Activated CD8-positive, alpha-beta T cell treated with anti-CD3 and anti-CD28 coated beads for 36 hours (primary cell): ENCODE results near the gene EIF4G3. TPM values are rescaled to one million over a fixed set of nuclear protein-coding genes. Genes with fewer than 3 reads are reported as not detected.

Experiments
- ATAC-seq: fragments of 200-7000 bp; cut with Tn5 transposase; one replicate; pipeline ENCODE4 v1.10.0; 2021; ENCODE audit warnings: mild to moderate bottlenecking, moderate library complexity
- CTCF ChIA-PET: fragments of 350-600 bp; sonication (Branson Sonifier 250); formaldehyde crosslinking; loops from one replicate; lab custom pipeline; 2021; ENCODE audit warnings: antibody characterized with exemption; lab: Charles Lee
- POLR2A ChIA-PET: fragments of 350-600 bp; sonication (Branson Sonifier 250); formaldehyde crosslinking; loops from one replicate; lab custom pipeline; 2021; ENCODE audit warnings: antibody characterized with exemption; lab: Charles Lee
- DNase-seq: peaks from one replicate; pipeline ENCODE4 v3.0.0-alpha.2; 2020
- H3K27ac Mint-ChIP-seq: one replicate; pipeline ENCODE4 v1.8.0; 2021; ENCODE audit warnings: mild to moderate bottlenecking, mixed read lengths
- H3K27me3 Mint-ChIP-seq: one replicate; pipeline ENCODE4 v1.8.0; 2021; ENCODE audit warnings: mixed read lengths
- H3K36me3 Mint-ChIP-seq: one replicate; pipeline ENCODE4 v1.8.0; 2021; ENCODE audit warnings: low read depth, mixed read lengths
- H3K4me1 Mint-ChIP-seq: one replicate; pipeline ENCODE4 v1.8.0; 2021; ENCODE audit warnings: low read depth, mixed read lengths
- H3K4me3 Mint-ChIP-seq: one replicate; pipeline ENCODE4 v1.8.0; 2021; ENCODE audit warnings: mild to moderate bottlenecking, moderate library complexity, mixed read lengths
- H3K9me3 Mint-ChIP-seq: one replicate; pipeline ENCODE4 v1.8.0; 2021; ENCODE audit warnings: mixed read lengths
- CTCF ChIP-seq: fragments of 200-600 bp; IDR thresholded peaks from one replicate; pipeline ENCODE4 v1.8.0; 2022; ENCODE audit warnings: antibody characterized with exemption, mild to moderate bottlenecking
- intact Hi-C: fragments of 100-400 bp; cut with micrococcal nuclease; formaldehyde crosslinking; loops from one replicate; pipeline ENCODE4 v1.10.0; 2022
- total RNA-seq, 2 experiments: library from RNA; stranded (reverse); gene quantifications; one replicate each; pipeline ENCODE4 v1.2.3, GENCODE V29; 2021

Gene EIF4G3
- total RNA-seq, 2 experiments from 2014 or later, result 48.2 to 48.4 TPM

- CTCF ChIA-PET, result interaction anchor here (0.7 to 1.7 kb wide), 2 partner anchors 11 to 123 kb away, joined by 3 to 6 read pairs; no protein-coding TSS in a partner anchor
Measured at GRCh38 chr1:21072721-21073120, 104.0 kb downstream of the EIF4G3 start.

DNA sequence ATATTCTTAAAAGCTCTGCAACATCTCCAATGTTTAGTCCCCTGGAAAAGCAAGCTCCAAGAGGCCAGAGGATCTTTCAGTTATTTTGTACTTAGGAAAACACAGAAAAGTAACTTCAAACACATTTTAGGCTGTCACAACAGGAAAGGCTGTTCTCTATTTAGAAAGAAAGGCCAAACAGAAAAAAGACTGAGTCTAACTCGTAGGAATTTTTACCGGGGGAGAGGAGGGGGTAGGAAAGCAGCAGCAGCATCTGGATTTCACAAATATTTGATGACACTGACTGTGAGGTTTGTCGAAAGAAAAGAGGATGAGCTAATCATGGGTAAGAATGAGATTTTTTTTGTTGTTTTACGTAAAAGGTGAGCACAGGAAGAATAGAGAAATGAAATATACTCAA, 107.1 kb downstream of the EIF4G3 start:
- Mint-ChIP-seq H3K9me3 (no peaks in the 10 kb centered on the region), H3K27ac (no peak overlapping the region), H3K4me1 (no peaks in the 10 kb centered on the region), H3K36me3 (peaks cover 2% of the 10 kb centered on the region), H3K4me3 (no peak overlapping the region), H3K27me3 (no peaks in the 10 kb centered on the region)
- no peak for DNase-seq
- intact Hi-C loops, result no loop called here
- CTCF ChIA-PET, result no interaction called here
- no peak for TF ChIP-seq CTCF
- POLR2A ChIA-PET, result interaction anchor here (0.9 kb wide), 1 partner anchor 43 kb away, joined by 3 read pairs; no protein-coding TSS in a partner anchor
- ATAC-seq, result no peak

More at GRCh38 chr1:21072721-21073120, 104.0 kb downstream of the EIF4G3 start:
- Mint-ChIP-seq H3K27me3 (no peaks in the 10 kb centered on the region), H3K27ac (no peak overlapping the region), H3K9me3 (no peaks in the 10 kb centered on the region), H3K36me3 (peaks cover 4% of the 10 kb centered on the region), H3K4me3 (no peak overlapping the region), H3K4me1 (no peaks in the 10 kb centered on the region)
- DNase-seq, result no peak
- ATAC-seq, result no peak
- no peak for TF ChIP-seq CTCF
- intact Hi-C loops, result no loop called here
- POLR2A ChIA-PET, result no interaction called here

DNA sequence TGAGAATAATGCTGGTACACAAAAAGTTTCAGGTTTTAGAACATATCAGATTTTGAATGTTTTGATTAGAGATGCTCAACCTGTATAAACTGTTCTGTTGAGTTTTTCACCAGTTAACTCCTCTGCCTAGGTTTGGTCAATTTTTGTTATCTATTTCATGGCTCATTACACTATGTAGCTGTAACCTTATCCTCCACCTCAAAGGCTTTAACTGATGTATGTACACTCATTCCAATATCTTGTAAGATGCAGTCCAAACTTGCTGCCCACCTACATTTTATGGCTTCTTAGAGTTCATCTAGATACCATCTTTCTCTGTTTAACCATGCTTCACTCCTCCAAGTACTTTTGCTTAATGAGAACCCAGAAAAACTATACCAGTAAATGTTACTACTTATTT, 107.8 kb downstream of the EIF4G3 start:
- ChIA-PET CTCF (no interaction called here), POLR2A (no interaction called here)
- DNase-seq (no peak), ATAC-seq (no peak)
- Mint-ChIP-seq H3K27me3 (no peaks in the 10 kb centered on the region), H3K9me3 (no peaks in the 10 kb centered on the region), H3K4me3 (no peak overlapping the region), H3K4me1 (no peaks in the 10 kb centered on the region), H3K36me3 (peaks cover 2% of the 10 kb centered on the region), H3K27ac (no peak overlapping the region)
- intact Hi-C loops, result no loop called here
- TF ChIP-seq CTCF, result no peak

- Mint-ChIP-seq H3K27ac (no peak overlapping the region), H3K9me3 (no peaks in the 10 kb centered on the region), H3K36me3 (no peaks in the 10 kb centered on the region), H3K4me3 (no peak overlapping the region), H3K27me3 (no peaks in the 10 kb centered on the region), H3K4me1 (no peaks in the 10 kb centered on the region)
- DNase-seq (no peak), ATAC-seq (no peak)
- intact Hi-C loops, result no loop called here
- POLR2A ChIA-PET, result no interaction called here
- CTCF ChIA-PET, result no interaction called here
- TF ChIP-seq CTCF, result no peak
Measured at GRCh38 chr1:21067551-21068227, 109.0 kb downstream of the EIF4G3 start.

GRCh38 chr1:21066356-21067012, 110.2 kb downstream of the EIF4G3 start:
- H3K27ac Mint-ChIP-seq, result no peak overlapping the region
- H3K27me3 Mint-ChIP-seq, result no peaks in the 10 kb centered on the region
- no peak for TF ChIP-seq CTCF
- intact Hi-C loops, result no loop called here
- DNase-seq, result no peak
- no peaks in the 10 kb centered on the region for H3K9me3 Mint-ChIP-seq
- ChIA-PET POLR2A (no interaction called here), CTCF (no interaction called here)
- no peak overlapping the region for H3K4me3 Mint-ChIP-seq
- no peaks in the 10 kb centered on the region for H3K36me3 Mint-ChIP-seq
- no peaks in the 10 kb centered on the region for H3K4me1 Mint-ChIP-seq
- no peak for ATAC-seq
